Trophoblast cell (in vitro differentiated cells and primary cell): ENCODE data around the gene SNX24.

ENCODE experiments used
- DNase-seq, 2 donors: peaks; one replicate each; pipeline ENCODE4 v3.0.0-alpha.2; 2016
- H2AFZ ChIP-seq: 2 replicates; pipeline ENCODE4 v1.6.1; 2013; ENCODE audit warnings: low read length, moderate library complexity, mild to moderate bottlenecking; ENCODE audit not compliant: insufficient read depth, poor library complexity
- H2AK5ac ChIP-seq: 2 replicates; pipeline ENCODE4 v1.6.1; 2013; ENCODE audit warnings: mild to moderate bottlenecking, low read length
- H2BK120ac ChIP-seq: 2 replicates; pipeline ENCODE4 v1.6.1; 2013; ENCODE audit warnings: low read length, mild to moderate bottlenecking, moderate library complexity; ENCODE audit not compliant: insufficient read depth, poor library complexity
- H2BK12ac ChIP-seq: 2 replicates; pipeline ENCODE4 v1.6.1; 2013; ENCODE audit warnings: mild to moderate bottlenecking, low read length, moderate library complexity
- H2BK5ac ChIP-seq: 2 replicates; pipeline ENCODE4 v1.6.1; 2013; ENCODE audit warnings: low read length, low read depth, moderate library complexity, mild to moderate bottlenecking; ENCODE audit not compliant: poor library complexity
- H3K14ac ChIP-seq: 2 replicates; pipeline ENCODE4 v1.6.1; 2013; ENCODE audit warnings: mild to moderate bottlenecking, low read length
- H3K18ac ChIP-seq: 2 replicates; pipeline ENCODE4 v1.6.1; 2013; ENCODE audit warnings: mild to moderate bottlenecking, low read length
- H3K23ac ChIP-seq: 2 replicates; pipeline ENCODE4 v1.6.1; 2013; ENCODE audit warnings: low read length
- H3K27ac ChIP-seq: 2 replicates; pipeline ENCODE4 v1.5.1; 2013; ENCODE audit warnings: low read depth, mild to moderate bottlenecking, inconsistent platforms, low read length, moderate library complexity
- H3K27me3 ChIP-seq: 2 replicates; pipeline ENCODE4 v1.6.1; 2013; ENCODE audit warnings: inconsistent platforms, mild to moderate bottlenecking, low read length, moderate library complexity; ENCODE audit not compliant: insufficient read depth
- H3K36me3 ChIP-seq, 2 experiments: 1 replicate in 1 of 2; 2 replicates in 1 of 2; pipeline ENCODE4 v1.6.1; 2013; ENCODE audit warnings: low read length in 2 of 2, mild to moderate bottlenecking in 2 of 2, moderate library complexity in 1 of 2; ENCODE audit not compliant: insufficient read depth in 2 of 2, control insufficient read depth in 1 of 2
- H3K4ac ChIP-seq: 2 replicates; pipeline ENCODE4 v1.6.1; 2013; ENCODE audit warnings: low read depth, mild to moderate bottlenecking, low read length, moderate library complexity
- H3K4me1 ChIP-seq, 2 experiments: 1 replicate in 1 of 2; 2 replicates in 1 of 2; pipeline ENCODE4 v1.6.1; 2013; ENCODE audit warnings: low read length in 2 of 2, mild to moderate bottlenecking in 2 of 2, moderate library complexity in 1 of 2; ENCODE audit not compliant: insufficient read depth in 2 of 2, control insufficient read depth in 1 of 2
- H3K4me2 ChIP-seq: 2 replicates; pipeline ENCODE4 v1.6.1; 2013; ENCODE audit warnings: inconsistent platforms, mild to moderate bottlenecking, low read length, moderate library complexity
- H3K4me3 ChIP-seq: 2 replicates; pipeline ENCODE4 v1.5.1; 2013; ENCODE audit warnings: mild to moderate bottlenecking, low read depth, low read length, inconsistent platforms
- H3K79me1 ChIP-seq: one replicate; pipeline ENCODE4 v1.6.1; 2013; ENCODE audit warnings: low read length
- H3K79me2 ChIP-seq: 2 replicates; pipeline ENCODE4 v1.6.1; 2013; ENCODE audit warnings: low read length, mild to moderate bottlenecking; ENCODE audit not compliant: control insufficient read depth, insufficient read depth, poor library complexity
- H3K9ac ChIP-seq: 2 replicates; pipeline ENCODE4 v1.6.1; 2013; ENCODE audit warnings: mild to moderate bottlenecking, low read length
- H3K9me3 ChIP-seq: 2 replicates; pipeline ENCODE4 v1.6.1; 2013; ENCODE audit warnings: low read depth, mild to moderate bottlenecking, control low read depth, inconsistent platforms, low read length; ENCODE audit not compliant: insufficient read depth
- H4K12ac ChIP-seq: 2 replicates; pipeline ENCODE4 v1.6.1; 2013; ENCODE audit warnings: low read depth, mild to moderate bottlenecking, low read length, moderate library complexity
- H4K8ac ChIP-seq: 2 replicates; pipeline ENCODE4 v1.6.1; 2013; ENCODE audit warnings: low read depth, mild to moderate bottlenecking, low read length, moderate library complexity
- H4K91ac ChIP-seq: one replicate; pipeline ENCODE4 v1.6.1; 2013; ENCODE audit warnings: low read depth, mild to moderate bottlenecking, low read length, moderate library complexity
- WGBS: extraction: QIAGEN DNeasy Blood & Tissue Kit; methylation state at CpG from one replicate; pipeline ENCODE4 v1.1.7; 2013; ENCODE audit warnings: missing lambda C conversion rate; ENCODE audit not compliant: insufficient read length, insufficient coverage; ENCODE audit errors: extremely low coverage; 5-methylcytosine and 5-hydroxymethylcytosine counted together

SNX24 gene

DNA sequence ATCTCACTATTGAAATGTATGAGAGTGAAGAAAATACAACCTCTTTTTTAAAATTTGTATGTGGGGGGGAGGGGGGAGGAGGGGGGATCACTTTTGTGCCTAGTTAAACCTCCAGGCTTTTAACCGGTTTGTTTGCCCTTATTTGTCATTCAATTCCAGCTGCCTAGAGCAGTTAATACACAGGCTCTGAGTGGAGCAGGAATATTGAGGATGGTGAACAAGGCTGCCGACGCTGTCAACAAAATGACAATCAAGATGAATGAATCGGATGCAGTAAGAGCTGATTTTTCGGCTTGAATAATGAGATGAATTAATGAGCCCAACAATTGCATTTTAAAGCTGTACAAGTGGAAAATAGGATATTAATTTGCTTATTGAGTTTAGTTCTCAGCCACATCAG, 28.7 kb upstream of the SNX24 start:
- Histone ChIP-seq H4K12ac (no peak overlapping the region), H3K4me1 (no peaks in the 10 kb centered on the region), H3K4me3 (no peak overlapping the region), H3K23ac (no peak overlapping the region), H4K91ac (no peak overlapping the region), H3K27ac (no peak overlapping the region), H2AFZ (no peak overlapping the region), H2BK120ac (no peak overlapping the region), H3K14ac (no peak overlapping the region), H3K4me2 (no peak overlapping the region), H2BK12ac (no peak overlapping the region), H3K18ac (no peak overlapping the region), H3K4ac (no peak overlapping the region), H4K8ac (no peak overlapping the region), H3K9ac (no peak overlapping the region), H3K36me3 (peaks cover 2 to 5% of the 10 kb centered on the region in 2 experiments), H3K9me3 (no peaks in the 10 kb centered on the region), H3K27me3 (no peaks in the 10 kb centered on the region), H3K79me1 (no peaks in the 10 kb centered on the region), H2BK5ac (no peak overlapping the region), H2AK5ac (no peak overlapping the region), H3K79me2 (no peaks in the 10 kb centered on the region)
- DNase-seq: no peak
- no CpG with 5 or more reads among the region's 5 CpGs for WGBS

DNA sequence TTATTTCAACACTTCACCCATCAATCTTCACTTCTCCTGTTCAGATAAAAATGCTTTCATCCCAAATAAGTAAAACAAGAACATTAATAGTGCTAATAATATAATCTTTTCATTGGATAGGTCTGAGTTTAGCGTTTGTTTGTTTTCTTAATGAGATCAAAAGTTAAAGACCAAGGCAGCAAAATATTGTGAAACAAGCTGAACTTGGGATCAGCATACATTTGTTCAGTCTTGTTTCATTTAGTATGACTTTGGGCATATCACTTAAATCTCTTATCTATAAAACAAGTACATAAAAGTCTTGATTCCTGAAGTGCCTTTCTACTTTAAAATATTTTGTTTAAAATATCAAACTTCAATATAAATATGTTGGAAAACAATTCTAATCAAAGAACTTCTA, 13.4 kb upstream of the SNX24 start:
- no peaks in the 10 kb centered on the region for H3K79me1 ChIP-seq
- H3K4ac ChIP-seq: no peak overlapping the region
- H3K9ac ChIP-seq: no peak overlapping the region
- no peak overlapping the region for H4K8ac ChIP-seq
- no peak overlapping the region for H3K18ac ChIP-seq
- H2BK5ac ChIP-seq: no peak overlapping the region
- no peak overlapping the region for H4K91ac ChIP-seq
- no peak overlapping the region for H2AFZ ChIP-seq
- no peak overlapping the region for H3K14ac ChIP-seq
- H3K9me3 ChIP-seq: no peaks in the 10 kb centered on the region
- no peak overlapping the region for H2BK12ac ChIP-seq
- no peak overlapping the region for H4K12ac ChIP-seq
- no peak for DNase-seq
- no CpG with 5 or more reads among the region's 1 CpG for WGBS
- no peaks in the 10 kb centered on the region for H3K79me2 ChIP-seq
- no peak overlapping the region for H3K4me2 ChIP-seq
- H3K4me3 ChIP-seq: no peak overlapping the region
- H3K36me3 ChIP-seq: peaks cover 3 to 7% of the 10 kb centered on the region in 2 experiments
- no peak overlapping the region for H3K23ac ChIP-seq
- H2AK5ac ChIP-seq: no peak overlapping the region
- H3K4me1 ChIP-seq: no peaks in the 10 kb centered on the region
- no peak overlapping the region for H2BK120ac ChIP-seq
- no peaks in the 10 kb centered on the region for H3K27me3 ChIP-seq
- no peak overlapping the region for H3K27ac ChIP-seq

DNA sequence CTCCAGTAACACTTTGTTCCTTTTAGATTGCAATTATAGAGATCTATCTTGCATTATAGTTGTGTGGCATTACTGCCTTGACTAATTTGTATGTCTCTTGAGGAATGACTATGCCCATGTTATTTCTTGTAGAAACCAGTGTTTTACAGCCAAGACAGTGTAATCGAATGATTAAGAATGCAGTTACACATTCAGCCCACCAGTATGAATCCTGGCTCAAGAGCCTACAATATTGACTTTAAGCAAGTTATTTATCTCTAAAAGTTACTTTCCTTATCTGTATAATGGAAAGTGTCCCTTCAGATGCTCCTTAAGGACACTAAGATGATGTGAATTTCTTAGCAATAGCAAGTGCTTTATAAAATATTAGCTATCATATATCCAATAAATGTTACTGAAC, 9.7 kb upstream of the SNX24 start:
- no peak overlapping the region for H4K8ac ChIP-seq
- H3K27me3 ChIP-seq: no peaks in the 10 kb centered on the region
- no peak overlapping the region for H3K4me3 ChIP-seq
- WGBS: no CpG with 5 or more reads among the region's 1 CpG
- no peak overlapping the region for H2AK5ac ChIP-seq
- H3K18ac ChIP-seq: no peak overlapping the region
- H3K36me3 ChIP-seq: peaks cover 1% of the 10 kb centered on the region in 2 experiments
- H3K9me3 ChIP-seq: no peaks in the 10 kb centered on the region
- H3K23ac ChIP-seq: no peak overlapping the region
- H2BK5ac ChIP-seq: no peak overlapping the region
- no peak overlapping the region for H2AFZ ChIP-seq
- H2BK12ac ChIP-seq: no peak overlapping the region
- H3K9ac ChIP-seq: no peak overlapping the region
- H3K4me1 ChIP-seq: no peaks in the 10 kb centered on the region
- H2BK120ac ChIP-seq: no peak overlapping the region
- DNase-seq: no peak
- H3K79me1 ChIP-seq: no peaks in the 10 kb centered on the region
- H3K79me2 ChIP-seq: no peaks in the 10 kb centered on the region
- H4K12ac ChIP-seq: no peak overlapping the region
- H3K14ac ChIP-seq: no peak overlapping the region
- no peak overlapping the region for H3K27ac ChIP-seq
- H4K91ac ChIP-seq: no peak overlapping the region
- no peak overlapping the region for H3K4me2 ChIP-seq
- no peak overlapping the region for H3K4ac ChIP-seq

DNA sequence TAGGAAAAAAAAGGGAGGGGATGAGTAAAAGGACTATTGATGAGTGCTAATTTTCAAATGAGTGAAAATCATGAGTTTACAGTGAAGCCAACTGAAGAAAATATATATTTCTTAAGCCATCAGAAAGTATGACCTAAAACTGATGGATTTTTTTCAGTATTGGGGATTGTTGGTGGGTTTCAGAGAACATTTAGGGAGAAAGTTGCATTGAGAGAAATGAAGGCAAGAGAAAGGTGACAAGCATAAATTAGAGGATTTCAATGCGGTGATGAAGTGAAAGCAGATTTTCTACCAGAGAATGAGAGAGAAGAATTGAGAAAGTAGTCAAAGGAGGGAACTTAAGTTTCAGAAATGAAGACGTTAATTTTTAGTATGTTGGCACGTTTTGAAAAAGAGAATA, 8.5 kb upstream of the SNX24 start:
- H3K79me2 ChIP-seq: no peaks in the 10 kb centered on the region
- no peak overlapping the region for H4K91ac ChIP-seq
- no CpG with 5 or more reads among the region's 3 CpGs for WGBS
- no peak overlapping the region for H3K14ac ChIP-seq
- no peak overlapping the region for H2AFZ ChIP-seq
- H4K12ac ChIP-seq: no peak overlapping the region
- H3K4me2 ChIP-seq: no peak overlapping the region
- no peak overlapping the region for H2BK120ac ChIP-seq
- no peak overlapping the region for H3K4ac ChIP-seq
- no peaks in the 10 kb centered on the region for H3K79me1 ChIP-seq
- H3K9ac ChIP-seq: no peak overlapping the region
- no peaks in the 10 kb centered on the region for H3K9me3 ChIP-seq
- H2AK5ac ChIP-seq: no peak overlapping the region
- no peak overlapping the region for H3K23ac ChIP-seq
- no peaks in the 10 kb centered on the region for H3K27me3 ChIP-seq
- H2BK5ac ChIP-seq: no peak overlapping the region
- H3K18ac ChIP-seq: no peak overlapping the region
- H4K8ac ChIP-seq: no peak overlapping the region
- no peak overlapping the region for H2BK12ac ChIP-seq
- peaks cover 0 to 1% of the 10 kb centered on the region in 2 experiments for H3K36me3 ChIP-seq
- DNase-seq: no peak
- H3K4me1 ChIP-seq: no peaks in the 10 kb centered on the region
- H3K27ac ChIP-seq: no peak overlapping the region
- H3K4me3 ChIP-seq: no peak overlapping the region
